Mesendoderm (in vitro differentiated cells): ENCODE results near the gene NLN.

Source experiments
- DNase-seq: peaks from one replicate; pipeline ENCODE4 v3.0.0; 2013
- H2AK5ac ChIP-seq: 2 replicates; pipeline ENCODE4 v1.6.1; 2013; ENCODE audit warnings: low read length, inconsistent platforms
- H2BK120ac ChIP-seq: 2 replicates; pipeline ENCODE4 v1.6.1; 2013; ENCODE audit warnings: low read depth, mild to moderate bottlenecking, low read length, moderate library complexity, mixed read lengths
- H2BK15ac ChIP-seq: replicated peaks from 2 replicates; pipeline ENCODE4 v1.6.1; 2013; ENCODE audit warnings: low read depth, mild to moderate bottlenecking, moderate library complexity
- H2BK5ac ChIP-seq: 2 replicates; pipeline ENCODE4 v1.6.1; 2013; ENCODE audit warnings: low read length, inconsistent platforms
- H3K18ac ChIP-seq: 2 replicates; pipeline ENCODE4 v1.6.1; 2013; ENCODE audit warnings: mild to moderate bottlenecking, low read length, mixed read lengths
- H3K23ac ChIP-seq: one replicate; pipeline ENCODE4 v1.6.1; 2013; ENCODE audit warnings: low read length
- H3K27ac ChIP-seq: 2 replicates; pipeline ENCODE4 v1.5.1; 2013; ENCODE audit warnings: low read depth, mild to moderate bottlenecking, inconsistent platforms, low read length, moderate library complexity
- H3K27me3 ChIP-seq: 2 replicates; pipeline ENCODE4 v1.6.1; 2013; ENCODE audit warnings: low read length, control low read depth, mild to moderate bottlenecking, inconsistent platforms; ENCODE audit not compliant: insufficient read depth, poor library complexity
- H3K36me3 ChIP-seq: 2 replicates; pipeline ENCODE4 v1.6.1; 2013; ENCODE audit warnings: low read length, inconsistent platforms; ENCODE audit not compliant: control insufficient read depth, insufficient read depth
- H3K4ac ChIP-seq: one replicate; pipeline ENCODE4 v1.6.1; 2013; ENCODE audit warnings: low read depth, mild to moderate bottlenecking, low read length, moderate library complexity
- H3K4me1 ChIP-seq: 2 replicates; pipeline ENCODE4 v1.6.1; 2013; ENCODE audit warnings: low read depth, low read length, inconsistent platforms; ENCODE audit not compliant: control insufficient read depth
- H3K4me2 ChIP-seq: 2 replicates; pipeline ENCODE4 v1.6.1; 2013; ENCODE audit warnings: low read length
- H3K4me3 ChIP-seq: 2 replicates; pipeline ENCODE4 v1.5.1; 2013; ENCODE audit warnings: mild to moderate bottlenecking, low read length
- H3K56ac ChIP-seq: one replicate; pipeline ENCODE4 v1.6.1; 2013; ENCODE audit warnings: low read length
- H3K79me1 ChIP-seq: 2 replicates; pipeline ENCODE4 v1.6.1; 2013; ENCODE audit warnings: low read length, inconsistent platforms
- H3K79me2 ChIP-seq: 2 replicates; pipeline ENCODE4 v1.6.1; 2013; ENCODE audit warnings: mild to moderate bottlenecking, low read length; ENCODE audit not compliant: control insufficient read depth, insufficient read depth
- H3K9ac ChIP-seq: 2 replicates; pipeline ENCODE4 v1.6.1; 2013; ENCODE audit warnings: low read length, inconsistent platforms
- H4K5ac ChIP-seq: one replicate; pipeline ENCODE4 v1.6.1; 2013; ENCODE audit warnings: low read length
- H4K8ac ChIP-seq: one replicate; pipeline ENCODE4 v1.6.1; 2013; ENCODE audit warnings: low read depth, mild to moderate bottlenecking, control low read depth, low read length, moderate library complexity
- WGBS: extraction: QIAGEN DNeasy Blood & Tissue Kit; methylation state at CpG from one replicate; pipeline ENCODE4 v1.1.7; 2013; ENCODE audit warnings: low lambda C conversion rate, missing lambda C conversion rate; ENCODE audit not compliant: insufficient coverage; ENCODE audit errors: extremely low coverage; 5-methylcytosine and 5-hydroxymethylcytosine counted together

Gene NLN

GRCh38 chr5:65818592-65818991 is 96.6 kb downstream of the NLN start:
- no peak overlapping the region for H3K4me3 ChIP-seq
- no peak overlapping the region for H3K9ac ChIP-seq
- H4K8ac ChIP-seq: no peak overlapping the region
- H3K27ac ChIP-seq: no peak overlapping the region
- H2BK15ac ChIP-seq: no peak overlapping the region
- no peak overlapping the region for H3K18ac ChIP-seq
- H3K79me2 ChIP-seq: no peaks in the 10 kb centered on the region
- H3K79me1 ChIP-seq: no peaks in the 10 kb centered on the region
- H2BK5ac ChIP-seq: no peak overlapping the region
- no peak for DNase-seq
- H3K56ac ChIP-seq: no peak overlapping the region
- H4K5ac ChIP-seq: no peak overlapping the region
- no peak overlapping the region for H3K4me2 ChIP-seq
- H3K36me3 ChIP-seq: no peaks in the 10 kb centered on the region
- no peaks in the 10 kb centered on the region for H3K4me1 ChIP-seq
- H2BK120ac ChIP-seq: no peak overlapping the region
- H3K27me3 ChIP-seq: no peaks in the 10 kb centered on the region
- H3K4ac ChIP-seq: no peak overlapping the region
- no peak overlapping the region for H2AK5ac ChIP-seq
- H3K23ac ChIP-seq: no peak overlapping the region
- no CpG with 5 or more reads among the region's 4 CpGs for WGBS

GRCh38 chr5:65819215-65819904 is 97.4 kb downstream of the NLN start:
- no peak overlapping the region for H3K56ac ChIP-seq
- no CpG with 5 or more reads among the region's 3 CpGs for WGBS
- no peak for DNase-seq

GRCh38 chr5:65819905-65820240 is 97.9 kb downstream of the NLN start:
- Histone ChIP-seq H3K79me2 (no peaks in the 10 kb centered on the region), H4K8ac (no peak overlapping the region), H3K4me1 (no peaks in the 10 kb centered on the region), H2BK15ac (no peak overlapping the region), H3K56ac (no peak overlapping the region), H3K27ac (no peak overlapping the region), H3K18ac (no peak overlapping the region), H3K9ac (no peak overlapping the region), H2AK5ac (no peak overlapping the region), H3K4me2 (no peak overlapping the region), H3K4me3 (no peak overlapping the region), H4K5ac (no peak overlapping the region), H3K27me3 (no peaks in the 10 kb centered on the region), H3K23ac (no peak overlapping the region), H2BK120ac (no peak overlapping the region), H3K36me3 (no peaks in the 10 kb centered on the region), H3K79me1 (no peaks in the 10 kb centered on the region), H3K4ac (no peak overlapping the region), H2BK5ac (no peak overlapping the region)
- no peak for DNase-seq

More at GRCh38 chr5:65819215-65819904, 97.4 kb downstream of the NLN start:
- H3K36me3 ChIP-seq: no peaks in the 10 kb centered on the region
- H3K18ac ChIP-seq: no peak overlapping the region
- H4K8ac ChIP-seq: no peak overlapping the region
- no peak overlapping the region for H3K9ac ChIP-seq
- no peak overlapping the region for H2AK5ac ChIP-seq
- no peaks in the 10 kb centered on the region for H3K4me1 ChIP-seq
- no peaks in the 10 kb centered on the region for H3K79me1 ChIP-seq
- H3K79me2 ChIP-seq: no peaks in the 10 kb centered on the region
- no peak overlapping the region for H4K5ac ChIP-seq
- H3K4me2 ChIP-seq: no peak overlapping the region
- no peak overlapping the region for H3K23ac ChIP-seq
- no peak overlapping the region for H3K4ac ChIP-seq
- no peak overlapping the region for H3K4me3 ChIP-seq
- no peak overlapping the region for H3K27ac ChIP-seq
- no peak overlapping the region for H2BK120ac ChIP-seq
- H2BK15ac ChIP-seq: no peak overlapping the region
- no peak overlapping the region for H2BK5ac ChIP-seq
- no peaks in the 10 kb centered on the region for H3K27me3 ChIP-seq

- no peaks in the 10 kb centered on the region for H3K79me1 ChIP-seq
- WGBS: no CpG with 5 or more reads among the region's 2 CpGs
These were observed 98.4 kb downstream of the NLN start for GRCh38 chr5:65820373-65820772.

GRCh38 chr5:65821966-65822365 is 100.0 kb downstream of the NLN start:
- no peak for DNase-seq
- H3K56ac ChIP-seq: no peak overlapping the region
- H3K18ac ChIP-seq: no peak overlapping the region
- no peak overlapping the region for H2AK5ac ChIP-seq
- no peaks in the 10 kb centered on the region for H3K36me3 ChIP-seq
- H3K79me2 ChIP-seq: no peaks in the 10 kb centered on the region
- no peaks in the 10 kb centered on the region for H3K79me1 ChIP-seq
- H2BK15ac ChIP-seq: no peak overlapping the region
- no peak overlapping the region for H2BK5ac ChIP-seq
- no peak overlapping the region for H3K4ac ChIP-seq
- H3K27ac ChIP-seq: no peak overlapping the region
- H3K4me3 ChIP-seq: no peak overlapping the region
- no peaks in the 10 kb centered on the region for H3K27me3 ChIP-seq
- WGBS: no CpG with 5 or more reads among the region's 4 CpGs
- H3K4me2 ChIP-seq: no peak overlapping the region
- no peak overlapping the region for H3K9ac ChIP-seq
- no peak overlapping the region for H4K8ac ChIP-seq
- no peak overlapping the region for H3K23ac ChIP-seq
- H2BK120ac ChIP-seq: no peak overlapping the region
- H3K4me1 ChIP-seq: no peaks in the 10 kb centered on the region
- no peak overlapping the region for H4K5ac ChIP-seq

More at GRCh38 chr5:65820373-65820772, 98.4 kb downstream of the NLN start:
- Histone ChIP-seq H3K79me2 (no peaks in the 10 kb centered on the region), H4K5ac (no peak overlapping the region), H2BK120ac (no peak overlapping the region), H3K4me1 (no peaks in the 10 kb centered on the region), H3K4me3 (no peak overlapping the region), H2BK15ac (no peak overlapping the region), H2AK5ac (no peak overlapping the region), H3K23ac (no peak overlapping the region), H3K18ac (no peak overlapping the region), H4K8ac (no peak overlapping the region), H3K56ac (no peak overlapping the region), H3K4ac (no peak overlapping the region), H2BK5ac (no peak overlapping the region), H3K9ac (no peak overlapping the region), H3K27ac (no peak overlapping the region), H3K27me3 (no peaks in the 10 kb centered on the region), H3K4me2 (no peak overlapping the region), H3K36me3 (no peaks in the 10 kb centered on the region)
- no peak for DNase-seq

GRCh38 chr5:65822710-65823109 is 100.7 kb downstream of the NLN start:
- Histone ChIP-seq H2BK120ac (no peak overlapping the region), H4K5ac (no peak overlapping the region), H4K8ac (no peak overlapping the region), H3K4ac (no peak overlapping the region), H3K4me1 (no peaks in the 10 kb centered on the region), H2BK15ac (no peak overlapping the region), H3K27me3 (no peaks in the 10 kb centered on the region), H3K79me2 (no peaks in the 10 kb centered on the region), H3K36me3 (no peaks in the 10 kb centered on the region), H3K4me2 (no peak overlapping the region), H2AK5ac (no peak overlapping the region), H3K79me1 (no peaks in the 10 kb centered on the region), H3K56ac (no peak overlapping the region), H3K18ac (no peak overlapping the region), H3K27ac (no peak overlapping the region), H3K4me3 (no peak overlapping the region), H3K9ac (no peak overlapping the region), H3K23ac (no peak overlapping the region), H2BK5ac (no peak overlapping the region)
- DNase-seq: no peak
- no CpG with 5 or more reads among the region's 6 CpGs for WGBS
